Keratinocyte (primary cell): ENCODE results near the gene KCNMA1.

Experiments used
- EZH2 ChIP-seq: IDR thresholded peaks from one replicate; pipeline ENCODE4 v1.6.1; 2012; ENCODE audit warnings: inconsistent platforms, mild to moderate bottlenecking, low read length, moderate library complexity
- TF ChIP-seq, protein P1 (sequence below), 3 experiments: IDR thresholded peaks in 1 of 3; conservative IDR thresholded peaks in 1 of 3; optimal IDR thresholded peaks in 1 of 3; 2 replicates in 2 of 3; 3 replicates in 1 of 3; pipeline versions ENCODE3 to v1.5.1; 2011; ENCODE audit warnings: low read length in 3 of 3, mild to moderate bottlenecking in 3 of 3, moderate library complexity in 2 of 3, control low read depth in 1 of 3, inconsistent platforms in 1 of 3; ENCODE audit not compliant: insufficient read depth in 2 of 3; ENCODE audit errors: extremely low read depth in 1 of 3

- TF ChIP-seq EZH2: no peak
- TF ChIP-seq, protein P1, sequence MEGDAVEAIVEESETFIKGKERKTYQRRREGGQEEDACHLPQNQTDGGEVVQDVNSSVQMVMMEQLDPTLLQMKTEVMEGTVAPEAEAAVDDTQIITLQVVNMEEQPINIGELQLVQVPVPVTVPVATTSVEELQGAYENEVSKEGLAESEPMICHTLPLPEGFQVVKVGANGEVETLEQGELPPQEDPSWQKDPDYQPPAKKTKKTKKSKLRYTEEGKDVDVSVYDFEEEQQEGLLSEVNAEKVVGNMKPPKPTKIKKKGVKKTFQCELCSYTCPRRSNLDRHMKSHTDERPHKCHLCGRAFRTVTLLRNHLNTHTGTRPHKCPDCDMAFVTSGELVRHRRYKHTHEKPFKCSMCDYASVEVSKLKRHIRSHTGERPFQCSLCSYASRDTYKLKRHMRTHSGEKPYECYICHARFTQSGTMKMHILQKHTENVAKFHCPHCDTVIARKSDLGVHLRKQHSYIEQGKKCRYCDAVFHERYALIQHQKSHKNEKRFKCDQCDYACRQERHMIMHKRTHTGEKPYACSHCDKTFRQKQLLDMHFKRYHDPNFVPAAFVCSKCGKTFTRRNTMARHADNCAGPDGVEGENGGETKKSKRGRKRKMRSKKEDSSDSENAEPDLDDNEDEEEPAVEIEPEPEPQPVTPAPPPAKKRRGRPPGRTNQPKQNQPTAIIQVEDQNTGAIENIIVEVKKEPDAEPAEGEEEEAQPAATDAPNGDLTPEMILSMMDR (optimal IDR thresholded peaks at IDR 0.05 in 1 of 3, IDR thresholded peaks at IDR 0.05 in 1 of 3, conservative IDR thresholded peaks at IDR 0.05 in 1 of 3; ENCODE audit: extremely low read depth in 1 of 3, insufficient read depth in 2 of 3, low read length in 3 of 3): no peak
Measured at GRCh38 chr10:77289027-77289501, 348.5 kb downstream of the KCNMA1 start.
